ENCODE measurements around the gene CD99. TPM values are rescaled to one million over a fixed set of nuclear protein-coding genes. Genes with fewer than 3 reads are reported as not detected.

The CD99 gene
- total and polyA plus RNA-seq, 2 donors (not counting 1 experiment from before 2014, with no cell fraction given), result 70.7 to 133 TPM

DNA sequence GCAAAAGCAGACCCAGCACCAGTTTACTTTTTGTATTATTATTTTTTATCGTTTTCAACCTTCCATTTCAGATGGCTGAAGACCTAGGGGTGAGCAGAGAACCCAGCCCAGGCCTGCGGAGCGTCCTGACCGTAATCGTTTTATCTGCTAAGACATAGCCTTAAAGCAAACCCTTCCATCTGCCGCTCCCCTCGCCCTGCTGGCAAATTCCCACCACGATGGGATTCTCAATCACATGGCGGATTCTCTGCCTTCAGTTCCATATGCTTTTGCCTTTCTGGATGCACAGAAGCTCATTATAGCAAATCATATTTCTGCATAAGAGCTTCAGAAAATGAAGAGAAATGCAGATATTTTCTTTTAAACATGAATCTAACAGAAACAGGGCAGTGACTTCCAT, 42.2 kb downstream of the CD99 start:
- Histone ChIP-seq H3K4me2 (replicated peaks; ENCODE audit: low read depth, low read length, poor library complexity, severe bottlenecking) (no peak overlapping the region), H3K9ac (ENCODE audit: low read length) (no peak overlapping the region), H3K9me3 (ENCODE audit: control extremely low read depth in 1 of 3, control insufficient read depth in 2 of 3, insufficient read depth in 1 of 3, low read length in 2 of 3) (peaks cover 0 to 5% (median 0%) of the 10 kb centered on the region in 3 donors), H3K4me3 (ENCODE audit: control extremely low read depth in 1 of 5, extremely low read depth in 1 of 5, insufficient read depth in 1 of 5, low read depth in 2 of 5, low read length in 4 of 5) (no peak overlapping the region), H4K20me1 (ENCODE audit: control insufficient read depth, insufficient read depth, low read length, poor library complexity, severe bottlenecking) (no peaks in the 10 kb centered on the region), H3K27ac (ENCODE audit: low read length in 2 of 2) (no peak overlapping the region), H3K4me1 (ENCODE audit: control insufficient read depth in 2 of 2, insufficient read depth in 2 of 2, low read length in 2 of 2) (no peaks in the 10 kb centered on the region), H3K79me2 (ENCODE audit: control insufficient read depth, insufficient read depth, low read length) (no peaks in the 10 kb centered on the region), H3K36me3 (replicated peaks in 1 of 2; ENCODE audit: control extremely low read depth in 1 of 2, control insufficient read depth in 1 of 2, extremely low read depth in 1 of 2, insufficient read depth in 2 of 2, low read length in 1 of 2) (peaks cover 0 to 42% of the 10 kb centered on the region in 2 experiments), H3K27me3 (replicated peaks in 1 of 4; ENCODE audit: control extremely low read depth in 1 of 4, control insufficient read depth in 3 of 4, insufficient read depth in 4 of 4, low read length in 3 of 4) (no peaks in the 10 kb centered on the region), H2AFZ (ENCODE audit: insufficient read depth, low read depth, low read length, poor library complexity, severe bottlenecking) (no peak overlapping the region)
- POLR2A ChIA-PET, result no interaction called here
- DNase-seq, result no peak
- H3K9me3 Mint-ChIP-seq (ENCODE audit: insufficient read depth), result no peaks in the 10 kb centered on the region
- ATAC-seq (ENCODE audit: low read depth), result no peak
- CTCF ChIA-PET, result no interaction called here
- over 99% methylated on average over 7 of the region's 9 CpGs for WGBS (ENCODE audit: insufficient coverage)
- H3K4me1 Mint-ChIP-seq, result no peaks in the 10 kb centered on the region
- TF ChIP-seq EZH2 (IDR thresholded peaks at IDR 0.05; ENCODE audit: borderline replicate concordance, insufficient read depth, low read depth, low read length, poor library complexity, severe bottlenecking), result no peak
- TF ChIP-seq, protein P1, sequence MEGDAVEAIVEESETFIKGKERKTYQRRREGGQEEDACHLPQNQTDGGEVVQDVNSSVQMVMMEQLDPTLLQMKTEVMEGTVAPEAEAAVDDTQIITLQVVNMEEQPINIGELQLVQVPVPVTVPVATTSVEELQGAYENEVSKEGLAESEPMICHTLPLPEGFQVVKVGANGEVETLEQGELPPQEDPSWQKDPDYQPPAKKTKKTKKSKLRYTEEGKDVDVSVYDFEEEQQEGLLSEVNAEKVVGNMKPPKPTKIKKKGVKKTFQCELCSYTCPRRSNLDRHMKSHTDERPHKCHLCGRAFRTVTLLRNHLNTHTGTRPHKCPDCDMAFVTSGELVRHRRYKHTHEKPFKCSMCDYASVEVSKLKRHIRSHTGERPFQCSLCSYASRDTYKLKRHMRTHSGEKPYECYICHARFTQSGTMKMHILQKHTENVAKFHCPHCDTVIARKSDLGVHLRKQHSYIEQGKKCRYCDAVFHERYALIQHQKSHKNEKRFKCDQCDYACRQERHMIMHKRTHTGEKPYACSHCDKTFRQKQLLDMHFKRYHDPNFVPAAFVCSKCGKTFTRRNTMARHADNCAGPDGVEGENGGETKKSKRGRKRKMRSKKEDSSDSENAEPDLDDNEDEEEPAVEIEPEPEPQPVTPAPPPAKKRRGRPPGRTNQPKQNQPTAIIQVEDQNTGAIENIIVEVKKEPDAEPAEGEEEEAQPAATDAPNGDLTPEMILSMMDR (IDR thresholded peaks at IDR 0.05), result no peak
- intact Hi-C loops (cut with micrococcal nuclease), result no loop called here
- H3K27ac Mint-ChIP-seq, result no peak overlapping the region
- no peaks in the 10 kb centered on the region for H3K27me3 Mint-ChIP-seq
- no peak overlapping the region for H3K4me3 Mint-ChIP-seq

DNA sequence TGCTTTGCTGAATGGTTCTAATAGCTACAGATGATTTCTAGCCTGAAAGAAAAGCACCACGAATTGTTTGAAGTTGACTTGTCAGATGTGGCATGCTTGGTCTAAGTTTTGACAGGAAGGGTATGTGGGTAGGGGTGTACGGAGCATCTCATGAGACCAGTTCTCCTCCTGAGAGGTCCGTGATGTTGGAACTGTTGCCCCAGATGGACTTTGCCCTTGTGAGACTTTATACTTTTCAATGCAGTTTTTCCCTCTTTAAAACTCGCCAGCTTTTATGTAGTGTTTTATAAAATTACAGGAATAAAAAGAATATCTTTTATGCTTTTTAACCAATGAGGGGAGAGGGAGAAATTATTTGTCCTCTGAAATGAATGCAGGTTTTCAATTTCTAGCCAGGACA, 44.2 kb downstream of the CD99 start:
- Mint-ChIP-seq H3K4me3 (no peak overlapping the region), H3K27me3 (no peaks in the 10 kb centered on the region), H3K27ac (no peak overlapping the region), H3K9me3 (ENCODE audit: insufficient read depth) (no peaks in the 10 kb centered on the region), H3K4me1 (no peaks in the 10 kb centered on the region)
- ChIA-PET POLR2A (no interaction called here), CTCF (no interaction called here)
- H3K4me2 ChIP-seq (replicated peaks; ENCODE audit: low read depth, low read length, poor library complexity, severe bottlenecking), result no peak overlapping the region
- DNase-seq (no peak), ATAC-seq (ENCODE audit: low read depth) (no peak)
- no peak overlapping the region for H2AFZ ChIP-seq (ENCODE audit: insufficient read depth, low read depth, low read length, poor library complexity, severe bottlenecking)
- peaks cover 0 to 37% of the 10 kb centered on the region in 2 experiments for H3K36me3 ChIP-seq (replicated peaks in 1 of 2; ENCODE audit: control extremely low read depth in 1 of 2, control insufficient read depth in 1 of 2, extremely low read depth in 1 of 2, insufficient read depth in 2 of 2, low read length in 1 of 2)
- TF ChIP-seq, protein P1 (IDR thresholded peaks at IDR 0.05), result no peak
- no peak for TF ChIP-seq EZH2 (IDR thresholded peaks at IDR 0.05; ENCODE audit: borderline replicate concordance, insufficient read depth, low read depth, low read length, poor library complexity, severe bottlenecking)
- H3K4me1 ChIP-seq (ENCODE audit: control insufficient read depth in 2 of 2, insufficient read depth in 2 of 2, low read length in 2 of 2), result no peaks in the 10 kb centered on the region
- intact Hi-C loops (cut with micrococcal nuclease), result no loop called here
- no peaks in the 10 kb centered on the region for H3K79me2 ChIP-seq (ENCODE audit: control insufficient read depth, insufficient read depth, low read length)
- no peak overlapping the region for H3K27ac ChIP-seq (ENCODE audit: low read length in 2 of 2)
- no peaks in the 10 kb centered on the region for H4K20me1 ChIP-seq (ENCODE audit: control insufficient read depth, insufficient read depth, low read length, poor library complexity, severe bottlenecking)
- WGBS (ENCODE audit: insufficient coverage), result 93% methylated on average over 2 of the region's 4 CpGs
- no peak overlapping the region for H3K9ac ChIP-seq (ENCODE audit: low read length)
- H3K4me3 ChIP-seq (ENCODE audit: control extremely low read depth in 1 of 5, extremely low read depth in 1 of 5, insufficient read depth in 1 of 5, low read depth in 2 of 5, low read length in 4 of 5), result no peak overlapping the region
- peaks cover 0 to 5% (median 0%) of the 10 kb centered on the region in 3 donors for H3K9me3 ChIP-seq (ENCODE audit: control extremely low read depth in 1 of 3, control insufficient read depth in 2 of 3, insufficient read depth in 1 of 3, low read length in 2 of 3)
- H3K27me3 ChIP-seq (replicated peaks in 1 of 4; ENCODE audit: control extremely low read depth in 1 of 4, control insufficient read depth in 3 of 4, insufficient read depth in 4 of 4, low read length in 3 of 4), result no peaks in the 10 kb centered on the region

All from B cell (primary cell).